Neuron (in vitro differentiated cells): Measurements from ENCODE around the gene CAMTA1.

Experiments used
- H2AFZ ChIP-seq: one replicate; pipeline ENCODE4 v1.6.1; 2013; ENCODE audit warnings: low read depth, mild to moderate bottlenecking, inconsistent platforms, low read length, moderate library complexity
- H3K27me3 ChIP-seq: one replicate; pipeline ENCODE4 v1.6.1; 2013; ENCODE audit warnings: low read length; ENCODE audit not compliant: insufficient read depth
- H3K36me3 ChIP-seq: one replicate; pipeline ENCODE4 v1.6.1; 2013; ENCODE audit warnings: low read length; ENCODE audit not compliant: insufficient read depth
- H3K4me1 ChIP-seq: one replicate; pipeline ENCODE4 v1.6.1; 2013; ENCODE audit warnings: low read length; ENCODE audit not compliant: insufficient read depth
- H3K4me3 ChIP-seq: 2 replicates; pipeline ENCODE4 v1.5.1; 2013; ENCODE audit warnings: mild to moderate bottlenecking, low read length, moderate library complexity
- H3K9me3 ChIP-seq: one replicate; pipeline ENCODE4 v1.6.1; 2013; ENCODE audit warnings: low read length

CAMTA1 gene

DNA sequence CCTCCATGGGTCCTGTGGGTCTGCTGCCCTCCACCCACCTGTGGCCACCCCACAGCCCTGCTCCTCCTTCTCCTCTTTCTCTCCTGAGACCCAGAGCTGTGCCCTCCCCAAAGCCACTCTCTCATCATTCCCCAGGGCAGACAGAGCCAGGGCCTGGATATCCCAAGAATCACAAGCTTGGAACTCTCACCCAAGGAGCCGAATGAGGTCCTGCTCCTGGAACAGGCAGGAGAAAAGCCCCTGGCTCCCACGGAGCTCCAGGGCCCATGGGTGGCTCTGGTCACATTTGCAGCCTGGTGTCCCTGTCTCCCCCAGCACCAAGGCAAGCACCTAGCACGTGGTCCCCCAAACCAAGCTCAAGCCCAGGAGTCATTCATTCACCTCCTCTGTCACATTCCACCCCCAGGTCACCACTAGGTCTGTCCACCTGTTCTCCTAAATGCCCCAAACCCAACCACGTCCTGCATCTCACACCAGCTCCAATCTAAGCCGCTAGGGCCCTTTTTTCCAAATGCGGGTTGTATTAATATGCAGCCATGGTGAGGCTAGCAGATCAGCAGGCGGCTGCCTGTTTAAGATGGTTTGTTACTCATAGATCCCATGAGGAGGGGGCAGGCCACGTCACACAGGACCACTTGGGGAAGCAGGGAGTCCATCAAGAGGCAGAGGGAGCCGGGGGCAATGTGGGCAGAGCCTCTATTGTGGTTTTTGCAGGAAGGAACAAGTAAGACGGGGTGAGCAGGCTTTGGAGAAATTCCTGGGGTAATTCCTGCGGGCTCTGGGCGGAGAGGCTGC, 770.3 kb downstream of the CAMTA1 start:
- no peaks in the 10 kb centered on the region for H3K9me3 ChIP-seq
- no peaks in the 10 kb centered on the region for H3K4me1 ChIP-seq
- no peak overlapping the region for H3K4me3 ChIP-seq
- no peaks in the 10 kb centered on the region for H3K36me3 ChIP-seq
- peaks cover 35% of the 10 kb centered on the region for H3K27me3 ChIP-seq
- no peak overlapping the region for H2AFZ ChIP-seq

DNA sequence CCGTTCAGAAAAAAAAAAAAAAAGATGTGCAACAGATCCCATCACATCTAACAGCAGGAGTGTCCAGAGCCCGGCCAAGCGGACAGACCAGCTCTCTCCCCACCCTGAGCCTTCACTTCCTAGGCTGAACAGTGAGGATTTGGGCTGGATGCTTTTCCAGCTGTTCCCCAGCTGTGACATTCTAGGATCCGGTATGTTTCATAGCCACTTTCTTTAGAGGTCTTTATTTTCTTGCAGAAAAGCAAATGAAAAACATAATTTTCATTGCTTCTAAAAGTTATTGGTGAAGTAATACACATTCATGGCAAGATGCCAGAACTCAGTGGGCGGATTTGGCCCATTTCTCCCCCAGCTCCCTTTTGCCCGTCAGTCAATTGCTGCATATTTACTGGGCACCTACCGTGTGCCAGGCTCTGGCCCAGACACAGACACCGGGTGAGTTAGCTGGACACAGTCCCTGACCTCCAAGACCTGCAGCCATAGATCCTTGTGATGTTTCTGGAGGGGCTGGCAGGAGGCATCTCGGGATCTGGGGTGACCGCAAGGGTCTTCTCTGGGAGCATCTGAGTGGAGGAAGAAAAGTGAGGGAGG, 772.1 kb downstream of the CAMTA1 start:
- H3K9me3 ChIP-seq = no peaks in the 10 kb centered on the region
- no peak overlapping the region for H3K4me3 ChIP-seq
- no peak overlapping the region for H2AFZ ChIP-seq
- H3K36me3 ChIP-seq = no peaks in the 10 kb centered on the region
- no peaks in the 10 kb centered on the region for H3K4me1 ChIP-seq
- peaks cover 39% of the 10 kb centered on the region for H3K27me3 ChIP-seq

DNA sequence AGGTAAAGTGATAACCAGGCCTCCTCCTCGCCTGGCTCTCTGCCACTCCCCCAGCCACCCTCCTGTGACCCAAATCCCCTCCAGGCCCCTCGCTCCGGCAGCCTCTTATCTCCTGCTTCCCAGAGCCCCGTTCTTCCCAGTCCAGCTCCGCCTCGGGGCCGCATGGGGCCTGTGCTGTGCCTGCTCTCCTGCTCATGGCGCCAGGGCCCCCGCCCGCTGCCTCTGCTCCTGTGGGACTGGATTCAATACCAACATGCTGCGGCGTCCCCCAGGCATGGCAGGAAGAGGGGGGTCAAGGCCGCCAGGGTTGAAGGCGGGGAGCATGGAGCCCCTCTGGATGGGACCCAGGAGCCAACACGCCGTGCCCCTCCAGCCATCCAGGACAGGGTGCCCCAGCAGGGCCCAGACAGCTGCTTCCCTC, 772.8 kb downstream of the CAMTA1 start:
- Histone ChIP-seq H3K4me1 (no peaks in the 10 kb centered on the region), H2AFZ (no peak overlapping the region), H3K9me3 (no peaks in the 10 kb centered on the region), H3K36me3 (no peaks in the 10 kb centered on the region), H3K4me3 (no peak overlapping the region), H3K27me3 (peaks cover 39% of the 10 kb centered on the region)

DNA sequence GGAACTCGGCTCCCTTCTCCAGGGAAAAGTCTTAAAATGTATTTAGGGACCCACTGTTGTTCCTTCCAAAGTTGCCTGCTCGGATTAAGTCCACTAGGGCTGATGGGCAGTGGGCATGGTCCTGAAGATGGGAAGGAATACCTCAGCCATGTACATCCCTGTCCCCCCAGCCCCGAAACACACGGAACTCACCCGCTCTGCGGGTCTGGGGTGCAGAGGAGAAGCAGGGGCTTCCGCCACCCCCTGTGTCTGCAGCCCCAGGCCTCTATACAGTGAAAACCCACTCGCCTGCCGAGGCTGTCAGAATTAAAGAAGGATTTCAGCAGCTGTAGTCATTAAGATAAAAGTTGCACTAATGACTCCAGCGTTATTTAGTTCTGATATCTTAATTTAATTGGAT, 773.2 kb downstream of the CAMTA1 start:
- Histone ChIP-seq H3K27me3 (peaks cover 39% of the 10 kb centered on the region), H2AFZ (no peak overlapping the region), H3K4me1 (no peaks in the 10 kb centered on the region), H3K36me3 (no peaks in the 10 kb centered on the region), H3K4me3 (no peak overlapping the region), H3K9me3 (no peaks in the 10 kb centered on the region)

DNA sequence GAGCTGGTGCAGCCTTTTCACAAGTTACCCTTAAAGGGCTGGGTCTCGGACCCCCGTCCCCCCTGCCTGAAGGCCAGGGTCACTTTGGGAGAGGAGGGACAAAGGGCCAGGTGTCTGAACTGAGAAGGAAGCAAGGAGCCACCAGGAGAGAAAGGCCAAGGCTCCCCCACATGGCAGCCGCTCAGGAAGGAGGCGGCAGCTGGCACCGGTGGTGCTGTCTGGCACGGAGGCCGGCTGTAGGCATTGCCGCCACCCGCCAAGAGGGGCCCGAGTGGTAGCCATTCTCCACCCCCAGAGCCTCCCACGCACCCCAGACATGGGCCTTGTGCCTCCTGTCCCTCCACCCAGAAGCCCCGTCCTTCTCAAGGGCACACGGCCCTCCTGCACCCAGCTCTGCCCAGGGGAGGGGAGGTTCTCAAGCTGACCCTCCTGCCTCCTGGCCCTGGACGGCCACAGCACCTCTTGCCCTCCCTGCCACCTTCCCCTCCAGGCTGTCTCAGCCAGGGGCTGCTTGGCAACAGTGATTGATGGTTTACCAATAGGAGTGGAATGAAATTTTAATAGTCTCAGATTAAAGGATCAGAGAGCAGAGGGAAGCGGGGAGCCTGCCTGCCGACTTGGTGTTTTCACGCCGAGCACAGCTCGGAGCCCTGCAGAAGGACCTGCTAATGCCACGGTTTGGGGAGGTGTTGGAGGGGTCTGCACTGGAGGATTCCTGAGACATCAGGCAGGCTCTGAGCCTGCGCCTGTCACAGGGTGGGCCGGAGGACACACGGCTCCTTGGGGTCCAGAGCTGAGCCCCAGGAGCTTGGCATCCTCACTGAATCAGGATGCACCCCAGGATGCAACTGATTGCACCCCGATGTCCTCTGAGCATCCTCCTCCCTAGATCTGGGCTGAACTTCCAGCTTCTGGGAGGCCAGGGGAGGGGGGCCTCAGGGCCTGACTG, 773.9 kb downstream of the CAMTA1 start:
- H2AFZ ChIP-seq = no peak overlapping the region
- H3K9me3 ChIP-seq = no peaks in the 10 kb centered on the region
- H3K4me3 ChIP-seq = no peak overlapping the region
- peaks cover 39% of the 10 kb centered on the region for H3K27me3 ChIP-seq
- H3K4me1 ChIP-seq = no peaks in the 10 kb centered on the region
- no peaks in the 10 kb centered on the region for H3K36me3 ChIP-seq

DNA sequence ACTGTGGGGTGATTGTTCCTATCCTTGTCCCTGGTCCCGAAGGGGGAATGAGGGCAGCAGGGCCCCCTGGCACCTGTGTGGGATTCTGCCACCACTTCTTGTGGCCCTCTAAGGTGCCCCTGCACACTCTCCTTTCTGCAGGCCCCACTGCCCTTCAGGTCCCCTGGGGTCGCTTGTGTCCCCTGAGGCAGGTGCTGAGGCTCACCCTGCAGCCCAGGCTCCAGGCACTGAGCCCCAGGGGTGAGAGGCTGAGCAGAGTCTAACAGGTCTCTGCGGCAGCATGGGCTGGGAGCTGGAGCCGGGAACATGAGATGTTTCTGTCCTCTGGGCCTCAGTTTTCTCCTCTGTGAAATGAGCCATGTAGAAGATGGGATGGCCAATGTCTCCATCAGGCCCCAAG, 774.9 kb downstream of the CAMTA1 start:
- no peaks in the 10 kb centered on the region for H3K4me1 ChIP-seq
- no peak overlapping the region for H2AFZ ChIP-seq
- no peaks in the 10 kb centered on the region for H3K9me3 ChIP-seq
- peaks cover 39% of the 10 kb centered on the region for H3K27me3 ChIP-seq
- no peak overlapping the region for H3K4me3 ChIP-seq
- H3K36me3 ChIP-seq = no peaks in the 10 kb centered on the region

DNA sequence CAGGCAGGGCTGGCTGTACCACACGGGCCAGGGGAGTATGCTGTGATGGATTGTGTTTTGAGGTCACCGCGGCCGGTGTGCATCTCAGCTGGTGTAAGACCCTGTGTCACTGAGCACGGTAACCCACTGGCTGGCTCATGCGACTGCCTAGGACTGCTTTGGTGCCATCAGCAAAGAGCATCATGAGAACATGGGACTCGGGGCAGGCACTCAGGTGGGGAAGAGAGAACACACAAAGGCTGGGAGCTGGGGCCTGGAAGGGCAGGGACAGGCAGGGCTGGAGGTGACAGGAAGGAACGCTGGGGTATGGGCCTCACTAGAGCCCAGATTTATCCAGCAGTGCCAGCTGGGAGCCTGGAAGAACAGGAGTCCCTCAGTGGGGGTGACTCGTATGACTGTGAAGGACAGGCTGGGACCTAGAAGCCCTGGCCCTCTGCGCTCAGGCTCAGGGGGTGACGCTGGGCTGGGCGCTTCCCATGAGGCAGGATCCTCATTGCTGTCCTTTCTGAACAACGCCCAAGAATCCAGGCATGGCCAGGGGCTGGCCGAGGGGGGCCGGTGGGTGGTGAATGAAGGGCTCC, 775.4 kb downstream of the CAMTA1 start:
- no peak overlapping the region for H3K4me3 ChIP-seq
- H3K4me1 ChIP-seq = no peaks in the 10 kb centered on the region
- H3K36me3 ChIP-seq = no peaks in the 10 kb centered on the region
- no peaks in the 10 kb centered on the region for H3K9me3 ChIP-seq
- no peak overlapping the region for H2AFZ ChIP-seq
- peaks cover 37% of the 10 kb centered on the region for H3K27me3 ChIP-seq

DNA sequence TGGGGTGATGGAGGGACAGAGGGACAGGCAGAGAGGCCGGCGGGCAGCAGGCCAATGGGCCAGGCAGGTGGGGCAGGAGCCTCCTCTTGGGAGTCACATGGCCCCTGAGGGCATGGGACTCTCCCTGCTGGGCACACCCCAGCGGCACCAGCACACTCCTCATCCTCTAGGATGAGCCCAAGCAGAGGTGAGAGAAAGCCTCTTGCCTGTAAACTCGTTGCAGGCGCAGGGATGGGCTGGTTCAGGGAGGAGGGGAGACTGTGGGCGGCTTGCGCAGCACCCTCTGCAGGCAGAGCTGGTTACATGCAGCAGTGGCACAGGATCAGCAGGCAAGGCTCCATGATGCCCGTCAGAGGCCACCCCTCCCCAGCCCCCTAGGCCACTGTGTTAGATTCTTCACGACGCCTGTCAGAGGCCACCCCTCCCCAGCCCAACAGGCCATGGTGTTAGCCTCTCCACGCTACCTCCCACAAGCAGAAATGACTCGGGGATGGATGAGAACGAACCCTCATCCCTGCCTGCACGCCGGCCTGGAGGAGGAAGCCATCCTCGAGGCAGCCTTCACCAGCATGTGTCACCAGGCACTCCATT, 776.2 kb downstream of the CAMTA1 start:
- H2AFZ ChIP-seq = no peak overlapping the region
- H3K4me1 ChIP-seq = no peaks in the 10 kb centered on the region
- H3K36me3 ChIP-seq = no peaks in the 10 kb centered on the region
- H3K9me3 ChIP-seq = no peaks in the 10 kb centered on the region
- H3K4me3 ChIP-seq = no peak overlapping the region
- H3K27me3 ChIP-seq = peaks cover 32% of the 10 kb centered on the region

DNA sequence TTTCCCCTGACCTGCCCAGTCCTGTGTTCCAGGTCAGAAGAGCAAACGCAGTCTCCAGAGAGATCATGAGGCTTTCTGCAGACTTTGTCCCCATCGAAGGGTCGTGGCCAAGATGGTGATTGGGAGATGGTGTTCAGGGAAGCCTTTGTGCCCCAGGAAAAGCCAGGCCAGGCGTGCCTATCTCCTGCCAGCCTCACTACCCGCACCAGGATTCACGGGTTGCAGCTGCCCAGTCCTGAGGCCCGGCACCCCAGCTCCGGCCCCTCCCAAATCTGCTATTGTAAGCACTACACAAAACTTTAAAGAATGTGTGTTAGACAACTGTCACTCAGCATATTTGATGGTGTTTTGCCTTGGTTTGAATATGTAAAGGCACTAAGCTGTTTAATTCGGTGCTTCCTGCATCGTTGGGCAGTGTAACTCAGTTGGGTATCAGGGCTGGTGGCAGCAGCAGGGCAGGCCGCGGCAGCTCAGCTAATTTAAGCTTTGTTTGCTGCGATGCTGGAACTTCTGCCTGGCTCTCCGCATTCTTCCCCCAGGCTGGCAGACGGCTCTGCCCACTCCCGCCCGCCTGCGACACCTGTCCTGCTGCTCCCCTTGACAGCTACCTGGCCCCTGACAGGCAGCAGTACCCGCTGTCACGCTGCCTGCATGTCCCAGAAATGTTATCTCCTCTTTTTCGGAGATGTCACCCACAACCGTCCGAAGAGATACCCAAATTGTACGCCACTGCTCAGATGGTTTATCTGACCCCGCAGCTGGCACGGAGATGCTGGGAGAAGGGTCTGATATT, 776.9 kb downstream of the CAMTA1 start:
- Histone ChIP-seq H2AFZ (no peak overlapping the region), H3K36me3 (no peaks in the 10 kb centered on the region), H3K27me3 (peaks cover 26% of the 10 kb centered on the region), H3K9me3 (no peaks in the 10 kb centered on the region), H3K4me1 (no peaks in the 10 kb centered on the region), H3K4me3 (no peak overlapping the region)

DNA sequence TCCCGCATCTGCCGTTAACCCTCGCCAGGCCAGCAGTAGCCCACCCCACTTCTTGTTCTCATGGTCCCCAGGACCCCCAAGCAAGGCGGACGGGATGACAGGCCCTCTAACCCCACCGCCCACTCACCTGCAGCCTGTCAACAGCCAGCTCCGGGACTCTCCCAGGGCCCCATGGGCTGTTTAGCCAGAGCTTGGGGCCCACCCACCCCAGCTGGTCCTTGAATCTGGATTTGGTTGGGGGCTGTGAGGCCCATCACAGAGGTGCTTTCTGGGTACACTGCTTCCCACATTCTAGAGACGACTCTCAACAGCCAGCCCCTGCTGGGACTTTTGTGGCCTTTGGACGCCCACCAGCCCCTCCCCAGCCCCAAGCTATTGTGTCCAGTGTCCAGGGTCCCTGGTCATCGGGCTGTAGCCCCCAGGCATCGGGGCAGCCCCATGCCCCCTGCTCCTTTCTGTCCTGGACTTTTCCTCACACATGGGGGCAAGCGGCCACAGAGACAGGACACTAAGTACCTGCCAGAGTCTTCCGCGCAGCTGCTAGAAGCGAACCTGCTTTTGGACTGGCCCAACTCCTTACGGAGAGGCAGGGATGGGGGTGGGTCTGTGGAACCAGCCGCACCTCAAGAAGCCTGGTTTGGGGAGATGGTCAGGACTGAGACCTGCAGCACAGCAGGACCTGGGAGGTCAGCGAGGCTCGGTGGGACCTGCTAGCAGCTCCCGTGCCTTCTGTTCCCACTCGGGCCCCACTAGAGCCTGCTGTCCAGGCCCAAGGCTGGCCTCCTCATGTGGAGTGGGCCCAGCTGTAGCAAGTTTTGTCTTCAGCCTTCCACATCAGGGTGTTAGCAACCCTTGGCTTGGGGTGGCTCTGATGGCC, 777.7 kb downstream of the CAMTA1 start:
- H3K27me3 ChIP-seq = peaks cover 18% of the 10 kb centered on the region
- no peak overlapping the region for H3K4me3 ChIP-seq
- H3K36me3 ChIP-seq = no peaks in the 10 kb centered on the region
- H3K9me3 ChIP-seq = no peaks in the 10 kb centered on the region
- no peaks in the 10 kb centered on the region for H3K4me1 ChIP-seq
- H2AFZ ChIP-seq = no peak overlapping the region

DNA sequence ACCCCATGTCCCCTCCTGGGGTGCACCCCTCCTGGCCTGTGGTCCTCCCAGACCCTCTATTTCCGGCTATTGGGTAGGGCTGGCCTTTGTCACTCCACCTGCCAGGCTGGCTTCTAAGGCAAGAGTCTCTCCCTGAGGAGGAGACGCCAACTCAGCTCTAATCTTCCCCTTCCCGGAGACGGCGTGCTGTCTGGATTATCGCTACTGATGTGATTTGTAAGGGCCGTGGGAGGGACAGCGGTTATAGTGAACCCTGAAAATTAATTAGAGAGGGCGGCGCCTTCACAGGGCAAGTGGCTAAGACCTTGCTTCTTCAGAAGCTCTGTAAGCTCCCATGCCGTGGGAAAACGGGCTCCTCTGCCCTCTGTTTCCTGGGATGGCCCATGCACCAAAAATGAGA, 778.9 kb downstream of the CAMTA1 start:
- peaks cover 12% of the 10 kb centered on the region for H3K27me3 ChIP-seq
- H3K9me3 ChIP-seq = no peaks in the 10 kb centered on the region
- H3K4me1 ChIP-seq = no peaks in the 10 kb centered on the region
- H3K4me3 ChIP-seq = no peak overlapping the region
- H2AFZ ChIP-seq = no peak overlapping the region
- no peaks in the 10 kb centered on the region for H3K36me3 ChIP-seq
